K562 (cell line): ENCODE data around the gene RGR. TPM values are rescaled to one million over a fixed set of nuclear protein-coding genes. Genes with fewer than 3 reads are reported as not detected.

Experiments
- ATAC-seq: fragments of 200-7000 bp; cut with Tn5 transposase; 3 replicates; pipeline ENCODE4 v1.9.1; 2020; ENCODE audit warnings: moderate library complexity
- BruUV-seq: library from RNA; stranded (reverse); fragments of 400-500 nt; replicated peaks from 2 replicates; lab custom pipeline; 2021; lab: Mats Ljungman, UMichigan
- CTCF ChIA-PET: fragments of 300-600 bp; formaldehyde crosslinking; extraction: SDS; loops from one replicate; lab custom pipeline; 2021; ENCODE audit warnings: low intra/inter-chr PET ratio; lab: Yijun Ruan, JAX
- POLR2A ChIA-PET: fragments of 300-600, 350-650 bp; sonication (Branson Sonifier 250); formaldehyde crosslinking; extraction: SDS; loops from one replicate; lab custom pipeline; 2021; ENCODE audit warnings: antibody characterized with exemption, inconsistent platforms; lab: Yijun Ruan, JAX
- DNase-seq, 4 experiments: peaks; one replicate each; pipeline versions ENCODE4 v3.0.0 to v3.0.0-alpha.2; 2011 to 2018; ENCODE audit warnings: low spot score in 3 of 4, mixed read lengths in 3 of 4; ENCODE audit errors: extremely low read depth in 1 of 4
- FAIRE-seq: peaks from 2 replicates; lab custom pipeline; 2011; peaks lifted over from hg19 to GRCh38; lab: Jason Lieb, UNC
- H2AFZ ChIP-seq: 2 replicates; pipeline ENCODE4 v1.6.0; 2011; ENCODE audit warnings: low read depth, low read length, control low read depth, inconsistent platforms
- H3K27ac ChIP-seq: fragments of 200-600 bp; 3 replicates; pipeline ENCODE4 v1.8.0; 2011; ENCODE audit warnings: low read depth, mild to moderate bottlenecking, control low read depth, inconsistent platforms, low read length, moderate library complexity, mixed read lengths; ENCODE audit errors: extremely low read depth
- H3K27me3 ChIP-seq, 2 experiments: fragments of 300-600 bp in 1 of 2; 2 replicates in 1 of 2; 3 replicates in 1 of 2; pipeline versions ENCODE4 v1.6.0 to v1.8.0; 2011; ENCODE audit warnings: inconsistent platforms in 2 of 2, low read length in 2 of 2, mild to moderate bottlenecking in 1 of 2, mixed read lengths in 1 of 2, moderate library complexity in 1 of 2; ENCODE audit not compliant: control insufficient read depth in 2 of 2, insufficient read depth in 2 of 2
- H3K36me3 ChIP-seq: fragments of 300-600 bp; 3 replicates; pipeline ENCODE4 v1.8.0; 2011; ENCODE audit warnings: mild to moderate bottlenecking, low read length, inconsistent platforms; ENCODE audit not compliant: control insufficient read depth, insufficient read depth
- H3K4me1 ChIP-seq, 2 experiments: fragments of 200-600 bp in 1 of 2; replicated peaks in 1 of 2; 2 replicates in 1 of 2; 3 replicates in 1 of 2; pipeline versions ENCODE4 v1.5.1 to v1.8.0; 2011; ENCODE audit warnings: inconsistent platforms in 2 of 2, low read length in 2 of 2, mild to moderate bottlenecking in 1 of 2, mixed read lengths in 1 of 2, moderate library complexity in 1 of 2; ENCODE audit not compliant: control insufficient read depth in 2 of 2, insufficient read depth in 2 of 2
- H3K4me2 ChIP-seq: 2 replicates; pipeline ENCODE4 v1.6.1; 2011; ENCODE audit warnings: low read length, control low read depth, inconsistent platforms, mixed read lengths; ENCODE audit not compliant: insufficient read depth
- H3K4me3 ChIP-seq: fragments of 200-600 bp; sonication (generic), shearing (Covaris generic); 2 replicates; pipeline ENCODE4 v1.5.1; 2016; ENCODE audit warnings: control low read depth, inconsistent platforms
- H3K79me2 ChIP-seq: fragments of 200-600 bp; 3 replicates; pipeline ENCODE4 v1.8.0; 2011; ENCODE audit warnings: low read length, inconsistent platforms; ENCODE audit not compliant: control insufficient read depth, insufficient read depth
- H3K9ac ChIP-seq, 2 experiments: 2 replicates each; pipeline versions ENCODE4 v1.6.0 to v1.6.1; 2011; ENCODE audit warnings: low read depth in 2 of 2, low read length in 2 of 2, control low read depth in 1 of 2, inconsistent platforms in 1 of 2, mild to moderate bottlenecking in 1 of 2, mixed read lengths in 1 of 2; ENCODE audit not compliant: insufficient read depth in 1 of 2
- H3K9me1 ChIP-seq: one replicate; pipeline ENCODE4 v1.6.0; 2011; ENCODE audit warnings: inconsistent platforms, mild to moderate bottlenecking, low read length, moderate library complexity; ENCODE audit not compliant: control insufficient read depth, insufficient read depth
- H3K9me3 ChIP-seq: replicated peaks from 2 replicates; pipeline ENCODE4 v1.5.1; 2011; ENCODE audit warnings: low read depth, low read length, inconsistent platforms; ENCODE audit not compliant: control insufficient read depth, insufficient read depth
- H4K20me1 ChIP-seq: replicated peaks from 2 replicates; pipeline ENCODE4 v1.6.1; 2011; ENCODE audit warnings: low read length, inconsistent platforms, mixed read lengths; ENCODE audit not compliant: control insufficient read depth, insufficient read depth
- CTBP1 ChIP-seq: fragments of 450-650 bp; IDR thresholded peaks from 2 replicates; pipeline ENCODE4 v1.6.1; 2016; ENCODE audit warnings: borderline replicate concordance
- GABPB2 ChIP-seq: fragments of 250-450 bp; sonication (Bioruptor Pico); conservative IDR thresholded peaks from 2 replicates; pipeline ENCODE4 v1.5.1; 2021; ENCODE audit warnings: mild to moderate bottlenecking
- GTF2F1 ChIP-seq: IDR thresholded peaks from 2 replicates; pipeline ENCODE4 v1.6.1; 2011; ENCODE audit warnings: low read depth, low read length, improper control_type of control experiment
- KLF13 ChIP-seq: fragments of 450-650 bp; IDR thresholded peaks from 2 replicates; pipeline ENCODE4 v1.6.1; 2016; ENCODE audit warnings: missing genetic modification characterization, low read depth, mild to moderate bottlenecking, missing compliant biosample characterization, moderate library complexity, borderline replicate concordance
- MCM2 ChIP-seq: fragments of 450-650 bp; IDR thresholded peaks from 2 replicates; pipeline ENCODE4 v1.6.1; 2017; ENCODE audit warnings: low read depth, mild to moderate bottlenecking
- TAF1 ChIP-seq: IDR thresholded peaks from 2 replicates; pipeline ENCODE4 v1.6.1; 2011; ENCODE audit warnings: mild to moderate bottlenecking, low read length, moderate library complexity; ENCODE audit not compliant: insufficient read depth, control insufficient read depth, severe bottlenecking; ENCODE audit errors: extremely low read depth
- ZHX1 ChIP-seq: fragments of 150-350 bp; conservative IDR thresholded peaks from 2 replicates; pipeline ENCODE4 v1.6.1; 2014; ENCODE audit warnings: low read length
- ZNF512 ChIP-seq: IDR thresholded peaks from 2 replicates; pipeline ENCODE4 v1.6.1; 2016; ENCODE audit warnings: missing genetic modification characterization, missing compliant biosample characterization
- ZNF589 ChIP-seq: fragments of 200-800 bp; sonication (Bioruptor generic); IDR thresholded peaks from 2 replicates; pipeline ENCODE4 v1.6.1; 2016; ENCODE audit warnings: low read depth, missing genetic modification characterization, missing compliant biosample characterization
- ZNF766 ChIP-seq: fragments of 200-800 bp; sonication (Bioruptor generic); conservative IDR thresholded peaks from 2 replicates; pipeline ENCODE4 v1.6.1; 2016; ENCODE audit warnings: missing genetic modification characterization, missing compliant biosample characterization
- WGBS: fragments of 100-300 bp; shearing (Covaris generic); methylation state at CpG from one replicate; pipeline ENCODE4 v1.1.6; 2016; ENCODE audit warnings: low coverage, mixed read lengths; ENCODE audit not compliant: insufficient coverage; ENCODE audit errors: missing lambda C conversion rate; 5-methylcytosine and 5-hydroxymethylcytosine counted together
- in situ Hi-C: fragments of 300-500 bp; cut with MboI; formaldehyde crosslinking; loops from 4 replicates; pipeline ENCODE4 v1.15.0; 2018; ENCODE audit warnings: inconsistent platforms, mixed read lengths
- intact Hi-C: fragments of 100-400 bp; cut with micrococcal nuclease; formaldehyde crosslinking; loops from 2 replicates; pipeline ENCODE4 v1.14.2; 2022
- polyA plus RNA-seq, 8 experiments: library from polyadenylated mRNA; depleted of rRNA in 4 of 8; stranded (reverse) in 5 of 8; unstranded in 3 of 8; fragments of >200 nt; fragmentation: Nextera tagmentation in 2 of 8; fragmentation: Illumina TruSeq in 1 of 8; extraction: Ambion mirVana in 2 of 8; extraction: Trizol in 1 of 8; gene quantifications; 2 replicates each; pipeline versions ENCODE4 v1.2.1 to v1.2.3, GENCODE V29; 2011 to 2014; ENCODE audit warnings: inconsistent platforms in 1 of 8, missing spikeins in 1 of 8
- total RNA-seq, 7 experiments: library from RNA; depleted of rRNA in 6 of 7; stranded (reverse); fragments of >200 nt in 6 of 7; fragmentation: Illumina TruSeq in 2 of 7; extraction: Trizol in 2 of 7; gene quantifications; 2 replicates each; pipeline versions ENCODE4 v1.2.1 to v1.2.3, GENCODE V29; 2011 to 2021; ENCODE audit warnings: low replicate concordance in 1 of 7
- TF ChIP-seq, protein P1 (sequence below): sonication (generic); formaldehyde crosslinking; IDR thresholded peaks from 2 replicates; pipeline ENCODE4 v1.8.0; 2022; ENCODE audit warnings: mild to moderate bottlenecking, missing genetic modification reagents, borderline replicate concordance
- TF ChIP-seq, protein P2 (sequence below): sonication (generic); formaldehyde crosslinking; IDR thresholded peaks from 2 replicates; pipeline ENCODE4 v1.4.0; 2020; ENCODE audit warnings: mild to moderate bottlenecking, missing genetic modification reagents

The RGR gene
- total and polyA plus RNA-seq, 9 of the 15 experiments (the other 6 are each of a cell fraction or from before 2014, with no cell fraction given), result not detected

- TF ChIP-seq, protein P1, sequence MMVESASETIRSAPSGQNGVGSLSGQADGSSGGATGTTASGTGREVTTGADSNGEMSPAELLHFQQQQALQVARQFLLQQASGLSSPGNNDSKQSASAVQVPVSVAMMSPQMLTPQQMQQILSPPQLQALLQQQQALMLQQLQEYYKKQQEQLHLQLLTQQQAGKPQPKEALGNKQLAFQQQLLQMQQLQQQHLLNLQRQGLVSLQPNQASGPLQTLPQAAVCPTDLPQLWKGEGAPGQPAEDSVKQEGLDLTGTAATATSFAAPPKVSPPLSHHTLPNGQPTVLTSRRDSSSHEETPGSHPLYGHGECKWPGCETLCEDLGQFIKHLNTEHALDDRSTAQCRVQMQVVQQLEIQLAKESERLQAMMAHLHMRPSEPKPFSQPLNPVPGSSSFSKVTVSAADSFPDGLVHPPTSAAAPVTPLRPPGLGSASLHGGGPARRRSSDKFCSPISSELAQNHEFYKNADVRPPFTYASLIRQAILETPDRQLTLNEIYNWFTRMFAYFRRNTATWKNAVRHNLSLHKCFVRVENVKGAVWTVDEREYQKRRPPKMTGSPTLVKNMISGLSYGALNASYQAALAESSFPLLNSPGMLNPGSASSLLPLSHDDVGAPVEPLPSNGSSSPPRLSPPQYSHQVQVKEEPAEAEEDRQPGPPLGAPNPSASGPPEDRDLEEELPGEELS (CRISPR knock-in tag), result no peak
- TF ChIP-seq CTBP1, result no peak
- TF ChIP-seq, all 486 proteins: peak for 4
These were observed 40.7 kb upstream of the RGR start (continued) for GRCh38 chr10:84204122-84204521.

DNA sequence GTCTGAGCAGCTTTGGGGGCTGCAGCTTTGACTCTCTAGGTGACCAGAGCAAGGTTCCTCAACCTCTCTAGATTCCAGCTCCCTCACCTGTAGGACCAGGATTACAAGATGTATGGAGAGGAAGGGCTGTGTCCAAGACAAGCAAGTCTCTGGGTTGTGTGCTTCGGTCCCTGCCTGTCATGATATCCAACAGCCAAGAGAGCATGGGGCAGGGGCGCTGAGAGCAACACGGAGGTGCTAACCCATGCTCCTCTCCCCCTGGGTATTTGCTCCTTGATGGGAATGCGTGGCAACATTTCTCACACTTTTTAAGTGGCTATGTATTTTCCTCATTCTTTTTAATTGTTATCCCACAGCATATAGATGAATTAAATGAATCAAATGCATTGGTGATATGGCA is 40.2 kb upstream of the RGR start:
- H3K4me2 ChIP-seq, result no peak overlapping the region
- DNase-seq (no peak), ATAC-seq (no peak), FAIRE-seq (no peak)
- POLR2A ChIA-PET, result interaction anchor here (0.6 kb wide), 1 partner anchor 44 kb away, joined by 4 read pairs; no protein-coding TSS in a partner anchor
- peaks cover 13 to 15% of the 10 kb centered on the region in 2 experiments; a peak in 4 of 5 replicates for H3K4me1 ChIP-seq
- no peaks in the 10 kb centered on the region for H3K79me2 ChIP-seq
- BruUV-seq, result no TSS peak
- 2% methylated on average over 4 of the region's 4 CpGs for WGBS
- no peaks in the 10 kb centered on the region for H3K9me1 ChIP-seq
- no peak overlapping the region for H2AFZ ChIP-seq
- H3K4me3 ChIP-seq, result no peak overlapping the region
- H3K9ac ChIP-seq, result no peak overlapping the region
- no peaks in the 10 kb centered on the region for H3K36me3 ChIP-seq
- CTCF ChIA-PET, result interaction anchor here (1.9 to 2.1 kb wide), 2 partner anchors 57 to 78 kb away, joined by 12 to 19 read pairs; no protein-coding TSS in a partner anchor
- in situ Hi-C loops, result no loop called here
- no peaks in the 10 kb centered on the region for H4K20me1 ChIP-seq
- intact Hi-C loops, result loop anchor here (1.0 to 2.0 kb wide), 2 partner anchors 56 to 78 kb away; no protein-coding TSS in a partner anchor
- H3K9me3 ChIP-seq, result no peaks in the 10 kb centered on the region
- peaks cover 9 to 27% of the 10 kb centered on the region in 2 experiments for H3K27me3 ChIP-seq
- H3K27ac ChIP-seq, result no peak overlapping the region
- TF ChIP-seq ZNF766 (CRISPR knock-in tag) (no peak), ZNF589 (CRISPR knock-in tag) (no peak), ZNF512 (tag) (no peak), TAF1 (no peak), MCM2 (no peak), KLF13 (tag) (no peak), GABPB2 (CRISPR knock-in tag) (no peak), GTF2F1 (no peak), ZHX1 (no peak)
- TF ChIP-seq, protein P2, sequence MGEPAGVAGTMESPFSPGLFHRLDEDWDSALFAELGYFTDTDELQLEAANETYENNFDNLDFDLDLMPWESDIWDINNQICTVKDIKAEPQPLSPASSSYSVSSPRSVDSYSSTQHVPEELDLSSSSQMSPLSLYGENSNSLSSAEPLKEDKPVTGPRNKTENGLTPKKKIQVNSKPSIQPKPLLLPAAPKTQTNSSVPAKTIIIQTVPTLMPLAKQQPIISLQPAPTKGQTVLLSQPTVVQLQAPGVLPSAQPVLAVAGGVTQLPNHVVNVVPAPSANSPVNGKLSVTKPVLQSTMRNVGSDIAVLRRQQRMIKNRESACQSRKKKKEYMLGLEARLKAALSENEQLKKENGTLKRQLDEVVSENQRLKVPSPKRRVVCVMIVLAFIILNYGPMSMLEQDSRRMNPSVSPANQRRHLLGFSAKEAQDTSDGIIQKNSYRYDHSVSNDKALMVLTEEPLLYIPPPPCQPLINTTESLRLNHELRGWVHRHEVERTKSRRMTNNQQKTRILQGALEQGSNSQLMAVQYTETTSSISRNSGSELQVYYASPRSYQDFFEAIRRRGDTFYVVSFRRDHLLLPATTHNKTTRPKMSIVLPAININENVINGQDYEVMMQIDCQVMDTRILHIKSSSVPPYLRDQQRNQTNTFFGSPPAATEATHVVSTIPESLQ (CRISPR knock-in tag), result no peak
